ENCODE measurements around the gene APBA2. TPM values are rescaled to one million over a fixed set of nuclear protein-coding genes. Genes with fewer than 3 reads are reported as not detected.

APBA2 gene
- total RNA-seq, 1 experiment from 2014 or later = 13.2 TPM

GRCh38 chr15:28935316-28935715 lies 49.5 kb downstream of the APBA2 start:
- DNase-seq (ENCODE audit: low spot score) = no peak

- DNase-seq (ENCODE audit: low spot score) = no peak
These were observed 50.3 kb downstream of the APBA2 start for GRCh38 chr15:28936081-28936480.

GRCh38 chr15:28936481-28936881 lies 50.7 kb downstream of the APBA2 start:
- no peak for DNase-seq (ENCODE audit: low spot score)

- no peak for DNase-seq (ENCODE audit: low spot score)
These were observed 51.5 kb downstream of the APBA2 start for GRCh38 chr15:28937271-28937670.

- DNase-seq (ENCODE audit: low spot score) = no peak
These were observed 56.3 kb downstream of the APBA2 start for GRCh38 chr15:28942046-28942445.

- DNase-seq (ENCODE audit: low spot score) = no peak
These were observed 56.8 kb downstream of the APBA2 start for GRCh38 chr15:28942571-28942970.

GRCh38 chr15:28943146-28943545 lies 57.4 kb downstream of the APBA2 start:
- DNase-seq (ENCODE audit: low spot score) = no peak

GRCh38 chr15:28943611-28944230 lies 57.9 kb downstream of the APBA2 start:
- DNase-seq (ENCODE audit: low spot score) = no peak

GRCh38 chr15:28944286-28944685 lies 58.5 kb downstream of the APBA2 start:
- DNase-seq (ENCODE audit: low spot score) = no peak

GRCh38 chr15:28944696-28945300 lies 59.0 kb downstream of the APBA2 start:
- no peak for DNase-seq (ENCODE audit: low spot score)

- DNase-seq (ENCODE audit: low spot score) = no peak
These were observed 60.0 kb downstream of the APBA2 start for GRCh38 chr15:28945626-28946230.

- DNase-seq (ENCODE audit: low spot score) = no peak
These were observed 61.0 kb downstream of the APBA2 start for GRCh38 chr15:28946803-28947202.

GRCh38 chr15:28947221-28947674 lies 61.5 kb downstream of the APBA2 start:
- no peak for DNase-seq (ENCODE audit: low spot score)

- DNase-seq (ENCODE audit: low spot score) = no peak
These were observed 62.3 kb downstream of the APBA2 start for GRCh38 chr15:28948036-28948435.

- no peak for DNase-seq (ENCODE audit: low spot score)
These were observed 65.1 kb downstream of the APBA2 start for GRCh38 chr15:28950916-28951315.

- DNase-seq (ENCODE audit: low spot score) = no peak
These were observed 67.1 kb downstream of the APBA2 start for GRCh38 chr15:28952666-28953491.

- no peak for DNase-seq (ENCODE audit: low spot score)
These were observed 67.9 kb downstream of the APBA2 start for GRCh38 chr15:28953573-28954195.

GRCh38 chr15:28954466-28955159 lies 68.8 kb downstream of the APBA2 start:
- DNase-seq (ENCODE audit: low spot score) = no peak

- DNase-seq (ENCODE audit: low spot score) = peak; percentile 92
These were observed 69.6 kb downstream of the APBA2 start for GRCh38 chr15:28955160-28955992.

GRCh38 chr15:28955993-28956421 lies 70.2 kb downstream of the APBA2 start:
- DNase-seq (ENCODE audit: low spot score) = peak; percentile 95

Data from H4 (cell line).